ENCODE measurements around the gene NCK1. TPM values are rescaled to one million over a fixed set of nuclear protein-coding genes. Genes with fewer than 3 reads are reported as not detected.
"Not testable (repeated sequence)": the region's sequence is repeated elsewhere in the genome, so short reads cannot be mapped to it uniquely, and the experiment has no call there.

The NCK1 gene
- total RNA-seq, 1 donor from 2014 or later, result 22.1 TPM

GRCh38 chr3:136856665-136857064 lies 5.3 kb upstream of the NCK1 start:
- intact Hi-C loops (cut with DNase I), result no loop called here
- no peak for DNase-seq (ENCODE audit: low spot score)

GRCh38 chr3:136858381-136858780 lies 3.6 kb upstream of the NCK1 start:
- DNase-seq (ENCODE audit: low spot score), result no peak
- intact Hi-C loops (cut with DNase I), result no loop called here

DNA sequence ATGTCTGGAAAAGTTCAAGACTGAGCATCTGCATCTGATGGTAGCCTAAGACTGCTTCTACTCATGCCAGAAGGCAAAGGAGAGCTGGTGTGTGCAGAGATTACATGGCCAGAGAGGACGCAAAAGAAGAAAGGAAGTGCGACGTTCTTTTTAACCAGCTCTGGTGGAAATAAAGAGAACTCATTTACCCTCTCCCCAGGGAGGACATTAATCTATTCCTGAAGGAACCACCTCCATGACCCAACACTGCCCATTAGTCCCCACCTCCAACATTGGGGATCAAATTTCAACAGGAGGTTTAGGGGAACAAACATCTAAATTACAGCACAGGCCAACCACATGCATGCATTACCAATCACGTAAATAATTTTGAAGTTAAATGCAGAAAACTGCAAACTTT lies 1.5 kb upstream of the NCK1 start:
- DNase-seq (ENCODE audit: low spot score), result no peak
- intact Hi-C loops (cut with DNase I), result loop anchor here (5.0 to 10.0 kb wide), 3 partner anchors 72 to 663 kb away; partner anchors contain the start of gene MSL2

DNA sequence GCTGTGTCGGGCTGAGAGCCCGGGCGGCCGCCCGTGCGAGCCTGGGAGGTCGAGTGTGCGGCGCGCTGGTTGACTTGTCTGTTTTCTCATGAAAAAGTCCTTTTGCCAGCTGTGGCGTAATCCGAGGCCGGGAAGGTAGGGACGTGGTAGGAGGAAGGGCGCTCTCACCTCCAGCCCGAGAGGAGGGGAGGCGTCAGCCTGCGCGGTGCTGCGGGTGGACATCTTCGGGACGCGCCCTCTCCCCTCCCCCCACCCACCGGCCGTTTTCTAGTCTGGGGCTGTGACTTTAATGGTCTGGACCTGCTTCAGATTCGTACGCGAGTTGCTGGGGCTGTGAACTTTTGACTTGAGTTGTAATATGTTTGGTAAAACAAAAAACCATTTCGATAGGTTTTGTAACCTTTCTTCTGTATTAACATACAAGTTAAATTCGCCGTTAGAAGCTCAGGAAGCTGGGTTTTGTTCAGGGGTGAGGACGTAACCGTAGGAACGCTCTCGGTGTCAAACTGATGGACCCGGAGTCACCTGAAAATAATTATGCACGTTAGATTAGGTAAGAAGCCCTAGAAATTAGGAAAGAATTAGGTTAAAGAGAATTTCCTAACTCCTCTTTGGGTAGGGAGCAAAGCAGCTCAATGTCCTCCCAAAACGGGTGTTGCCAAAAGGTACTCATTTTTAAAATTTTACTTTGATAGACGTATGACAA lies 762 bp downstream of the NCK1 start:
- no peak for DNase-seq (ENCODE audit: low spot score)
- intact Hi-C loops (cut with DNase I), result loop anchor here (1.0 to 10.0 kb wide), 5 partner anchors 44 to 665 kb away; partner anchors contain the start of genes MSL2, SLC35G2 and STAG1

DNA sequence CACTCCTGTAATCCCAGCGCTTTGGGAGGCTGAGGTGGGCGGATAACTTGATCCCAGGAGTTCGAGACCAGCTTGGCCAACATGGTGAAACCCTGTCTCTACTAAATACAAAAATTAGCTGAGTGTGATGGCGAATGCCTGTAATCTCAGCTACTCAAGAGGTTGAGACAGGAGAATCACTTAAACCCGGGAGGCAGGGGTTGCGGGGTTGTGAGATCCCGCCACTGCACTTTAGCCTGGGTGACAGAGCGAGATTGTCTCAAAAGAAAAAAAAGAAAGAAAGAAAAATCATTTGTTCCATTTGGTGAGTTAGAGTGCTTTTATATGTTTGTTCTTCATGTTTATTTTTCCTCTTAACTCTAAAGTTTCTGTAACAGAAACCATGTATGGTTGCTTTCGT lies 7.3 kb downstream of the NCK1 start:
- intact Hi-C loops (cut with DNase I), result loop anchor here (10.0 kb wide), 1 partner anchor 126 kb away; no protein-coding TSS in a partner anchor
- DNase-seq (ENCODE audit: low spot score), result no peak

GRCh38 chr3:136872258-136872657 lies 10.2 kb downstream of the NCK1 start:
- DNase-seq (ENCODE audit: low spot score); intact Hi-C loops (cut with DNase I): not testable (repeated sequence)

DNA sequence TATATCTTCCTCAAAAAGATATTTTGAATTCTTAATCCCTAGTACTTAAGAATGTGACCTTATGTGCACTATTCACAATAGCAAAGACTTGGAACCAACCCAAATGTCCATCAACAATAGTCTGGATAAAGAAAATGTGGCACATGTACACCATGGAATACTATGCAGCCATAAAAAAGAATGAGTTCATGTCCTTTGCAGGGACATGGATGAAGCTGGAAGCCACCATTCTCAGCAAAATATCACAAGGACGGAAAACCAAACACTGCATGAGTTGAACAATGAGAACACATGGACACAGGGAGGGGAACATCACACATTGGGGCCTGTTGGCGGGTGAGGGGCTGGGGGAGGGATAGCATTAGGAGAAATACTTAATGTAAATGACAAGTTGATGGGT lies 17.5 kb downstream of the NCK1 start:
- intact Hi-C loops (cut with DNase I); DNase-seq (ENCODE audit: low spot score): not testable (repeated sequence)

GRCh38 chr3:136882571-136882970 lies 20.6 kb downstream of the NCK1 start:
- intact Hi-C loops (cut with DNase I), result no loop called here
- DNase-seq (ENCODE audit: low spot score), result no peak

DNA sequence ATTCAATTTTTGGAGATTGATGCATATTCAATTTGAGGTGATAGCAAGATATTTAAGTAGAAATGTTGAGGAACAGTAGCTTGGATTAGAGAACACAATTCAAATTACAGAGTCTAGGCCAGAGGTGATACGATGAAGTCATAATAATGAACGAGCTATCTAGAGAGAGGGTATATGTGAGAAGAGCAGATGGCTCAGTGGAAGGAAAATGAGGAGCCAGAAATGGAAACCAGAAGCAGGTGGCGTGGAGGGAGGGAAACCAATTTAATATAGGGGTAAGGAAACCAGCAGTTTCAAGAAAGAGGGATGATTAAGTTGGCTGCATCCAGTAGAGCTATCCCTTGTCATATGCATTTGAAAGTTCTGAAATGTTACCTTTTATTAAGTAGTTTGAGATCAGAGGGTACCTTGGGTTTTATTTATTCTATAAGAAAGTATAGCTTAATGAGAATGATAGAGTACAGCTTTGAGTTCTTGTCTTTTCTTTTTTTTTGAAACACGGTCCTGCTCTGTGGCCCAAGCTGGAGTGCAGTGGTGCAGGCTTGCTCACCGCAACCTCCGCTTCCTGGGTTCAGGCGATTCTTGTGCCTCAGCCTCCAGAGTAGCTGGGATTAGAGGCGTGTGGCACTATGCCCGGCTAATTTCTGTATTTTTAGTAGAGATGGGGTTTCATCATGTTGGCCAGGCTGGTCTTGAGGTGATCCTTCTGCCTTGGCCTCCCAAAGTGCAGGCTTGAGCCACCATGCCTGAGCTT lies 22.1 kb downstream of the NCK1 start:
- no peak for DNase-seq (ENCODE audit: low spot score)
- intact Hi-C loops (cut with DNase I), result no loop called here

DNA sequence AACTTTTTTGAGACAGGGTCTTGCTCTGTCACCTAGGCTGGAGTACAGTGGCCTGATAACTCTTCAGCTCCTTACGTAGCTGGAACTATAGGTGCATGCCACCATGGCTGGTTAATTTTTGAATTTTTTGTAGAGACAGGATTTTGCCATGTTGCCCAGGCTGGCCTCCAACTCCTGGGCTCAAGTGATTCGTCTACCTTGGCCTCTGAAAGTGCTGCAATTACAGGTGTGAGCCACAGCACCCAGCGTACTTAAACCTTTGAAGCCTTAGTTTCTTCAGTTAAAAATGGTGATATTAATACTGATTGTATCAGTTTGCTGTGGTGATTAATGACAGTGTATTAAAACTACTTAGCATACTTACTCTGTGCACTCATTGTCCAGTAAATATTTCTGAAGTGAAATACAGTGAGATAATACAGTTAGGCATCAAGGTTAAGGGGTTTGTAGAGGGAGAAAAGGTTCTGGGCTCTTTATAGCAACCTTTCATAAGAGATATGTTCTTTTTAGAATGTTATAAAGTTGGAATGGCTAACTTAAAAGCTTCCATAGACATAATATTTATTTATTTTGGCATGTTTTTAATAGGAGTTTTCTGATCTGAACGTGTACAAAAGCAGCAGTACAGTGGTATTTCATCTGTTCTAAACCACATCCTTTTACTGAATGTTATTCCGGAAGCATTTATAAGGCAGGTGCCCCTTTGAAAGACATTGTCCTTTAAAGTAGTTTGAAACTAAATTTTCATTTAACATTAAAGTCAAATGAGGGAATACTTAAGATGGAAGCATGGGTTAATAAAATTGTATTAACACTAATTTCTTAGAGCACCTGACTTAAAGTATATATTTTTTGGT lies 23.6 kb downstream of the NCK1 start:
- no peak for DNase-seq (ENCODE audit: low spot score)
- intact Hi-C loops (cut with DNase I), result no loop called here

DNA sequence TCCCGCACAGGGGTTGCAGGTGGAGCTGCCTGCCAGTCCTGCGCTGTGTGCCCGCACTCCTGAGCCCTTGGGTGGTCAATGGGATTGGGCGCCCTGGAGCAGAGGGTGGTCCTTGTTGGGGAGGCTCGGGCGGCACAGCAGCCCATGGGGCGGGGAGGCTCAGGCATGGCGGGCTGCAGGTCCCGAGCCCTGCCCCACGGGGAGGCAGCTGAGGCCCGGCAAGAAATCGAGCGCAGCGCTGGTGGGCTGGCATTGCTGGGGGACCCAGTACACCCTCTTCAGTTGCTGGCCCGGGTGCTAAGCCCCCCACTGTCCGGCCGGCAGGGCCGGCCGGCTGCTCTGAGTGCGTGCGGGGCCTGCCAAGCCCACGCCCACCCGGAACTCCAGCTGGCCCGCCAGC lies 27.9 kb downstream of the NCK1 start:
- no peak for DNase-seq (ENCODE audit: low spot score)

GRCh38 chr3:136891934-136892855 lies 30.2 kb downstream of the NCK1 start:
- intact Hi-C loops (cut with DNase I), result no loop called here
- DNase-seq (ENCODE audit: low spot score), result no peak

More for the DNA sequence above, 27.9 kb downstream of the NCK1 start:
- intact Hi-C loops (cut with DNase I), result no loop called here

- intact Hi-C loops (cut with DNase I), result no loop called here
- DNase-seq (ENCODE audit: low spot score), result no peak
These were observed 31.9 kb downstream of the NCK1 start for GRCh38 chr3:136893848-136894443.

- DNase-seq (ENCODE audit: low spot score); intact Hi-C loops (cut with DNase I): not testable (repeated sequence)
These were observed 35.2 kb downstream of the NCK1 start for GRCh38 chr3:136897171-136897570.

DNA sequence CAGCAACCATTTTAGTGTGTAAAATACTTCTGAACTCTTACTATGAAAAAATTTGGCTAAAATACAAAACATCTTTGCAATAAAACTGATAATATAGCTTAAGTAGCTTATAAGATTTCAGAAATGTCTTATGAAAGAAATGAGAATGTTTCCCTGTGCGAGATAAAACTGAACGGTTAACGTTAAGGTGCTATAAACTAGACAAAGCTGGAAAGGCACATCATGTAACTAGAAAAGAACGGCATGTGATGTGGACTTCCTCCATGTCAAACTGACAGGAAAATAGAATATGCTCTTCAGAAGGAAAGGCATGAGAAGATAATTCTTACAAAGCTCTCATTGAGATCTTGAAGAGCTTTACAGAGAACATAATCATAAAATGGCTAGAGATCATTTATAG lies 36.5 kb downstream of the NCK1 start:
- DNase-seq (ENCODE audit: low spot score), result no peak
- intact Hi-C loops (cut with DNase I), result no loop called here

DNA sequence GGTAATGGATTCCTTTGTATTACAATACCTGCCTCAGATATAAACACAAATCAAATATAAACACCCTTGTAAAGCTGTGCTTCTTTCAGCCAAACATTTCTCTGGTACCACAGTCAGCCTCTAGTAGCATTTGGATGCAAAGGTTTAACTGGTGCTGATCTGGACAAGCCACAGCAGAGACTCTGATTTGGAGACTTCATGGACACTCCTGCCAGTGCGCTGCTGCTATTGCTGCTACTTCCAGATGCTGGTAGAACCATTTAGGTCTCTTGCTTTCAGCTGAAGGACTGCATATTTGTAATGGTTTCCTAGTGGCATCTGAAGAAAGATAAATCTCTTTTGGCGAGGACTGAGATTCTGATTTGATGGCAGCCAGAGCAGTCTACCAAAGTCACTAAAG lies 36.9 kb downstream of the NCK1 start:
- DNase-seq (ENCODE audit: low spot score), result no peak
- intact Hi-C loops (cut with DNase I), result no loop called here

GRCh38 chr3:136899622-136900158 lies 37.7 kb downstream of the NCK1 start:
- no peak for DNase-seq (ENCODE audit: low spot score)
- intact Hi-C loops (cut with DNase I), result no loop called here

GRCh38 chr3:136900694-136901093 lies 38.7 kb downstream of the NCK1 start:
- DNase-seq (ENCODE audit: low spot score); intact Hi-C loops (cut with DNase I): not testable (repeated sequence)

All from cardiac septum (tissue), 1 donor.